ENCODE measurements around the gene GLI3.

The GLI3 gene

DNA sequence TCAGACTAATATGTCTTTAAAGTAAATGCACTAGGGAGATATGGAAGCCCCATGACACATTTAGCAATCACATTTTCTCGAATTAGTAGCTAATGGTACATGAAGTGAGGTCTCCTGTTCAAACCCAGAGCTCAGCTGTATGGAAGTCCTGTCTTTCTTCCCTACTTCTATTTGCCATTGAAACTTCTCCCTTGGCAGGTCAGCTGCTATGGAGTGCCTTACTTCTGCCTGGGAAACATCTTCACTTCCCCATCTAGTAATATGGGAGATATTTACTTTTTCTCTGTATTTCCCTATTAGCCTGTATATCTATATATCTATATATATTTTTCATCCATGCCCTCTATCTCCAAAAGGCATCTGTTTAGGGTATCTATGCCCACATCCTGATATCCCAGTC is 308.8 kb downstream of the GLI3 start:
- DNase-seq (ENCODE audit: low read depth): no peak

DNA sequence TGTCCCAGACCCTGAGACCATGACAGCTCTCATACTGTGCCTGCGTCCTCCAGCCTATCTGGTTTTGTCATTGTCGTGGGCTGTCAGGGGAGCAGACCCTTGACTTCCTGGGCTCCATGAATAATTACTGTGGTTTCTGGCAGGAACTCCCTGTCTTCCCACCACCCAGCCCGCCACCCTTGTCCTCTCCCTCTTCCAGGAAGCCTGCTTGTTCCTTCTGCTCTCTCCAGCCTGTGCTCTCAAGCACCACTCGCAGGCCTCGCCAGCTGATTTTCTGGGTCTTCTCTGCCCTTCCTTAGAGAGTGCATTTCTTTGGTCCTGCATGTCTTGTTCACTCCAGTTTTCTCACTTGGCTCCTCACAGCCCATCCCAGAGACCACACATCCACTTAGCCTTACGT is 309.6 kb downstream of the GLI3 start:
- no peak for DNase-seq (ENCODE audit: low read depth)

DNA sequence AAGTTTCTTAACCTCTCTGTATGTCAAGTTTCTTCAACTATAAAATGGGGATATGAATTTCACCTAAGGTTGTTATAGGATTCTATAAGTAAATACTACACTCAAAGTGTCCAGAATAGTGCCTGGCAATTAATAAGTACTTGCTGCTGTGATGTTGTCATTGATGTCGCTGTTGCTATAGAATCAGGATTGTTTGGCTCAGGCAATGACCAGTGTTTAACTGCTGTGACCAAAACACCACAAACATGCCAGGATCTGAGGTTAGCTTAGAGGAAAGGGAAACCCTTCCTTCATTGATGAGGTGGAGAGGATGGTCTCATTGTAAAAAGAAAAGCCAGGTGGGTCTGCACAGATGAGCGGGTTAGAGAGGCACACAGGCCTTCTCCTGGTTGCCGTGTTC is 311.1 kb downstream of the GLI3 start:
- DNase-seq (ENCODE audit: low read depth): no peak

DNA sequence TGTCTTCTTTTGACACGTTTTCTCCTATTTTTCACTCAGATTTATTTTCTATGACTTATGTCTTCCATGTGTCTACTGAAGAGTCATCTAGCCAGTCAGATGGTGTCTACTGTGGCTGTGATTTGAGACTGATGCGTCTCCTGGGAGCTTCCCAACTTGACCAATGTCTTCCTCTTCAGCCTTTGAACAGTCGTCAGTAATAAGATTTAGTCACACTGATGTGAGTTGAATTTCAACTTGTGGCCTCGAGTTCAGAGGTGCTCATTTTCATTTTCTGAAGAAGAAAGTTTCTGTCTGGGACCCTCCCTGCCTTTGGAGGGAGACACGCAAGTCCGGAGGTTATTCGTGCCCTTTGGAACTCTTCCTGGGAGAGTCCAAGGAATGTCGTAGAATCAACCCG is 312.2 kb downstream of the GLI3 start:
- DNase-seq (ENCODE audit: low read depth): no peak

DNA sequence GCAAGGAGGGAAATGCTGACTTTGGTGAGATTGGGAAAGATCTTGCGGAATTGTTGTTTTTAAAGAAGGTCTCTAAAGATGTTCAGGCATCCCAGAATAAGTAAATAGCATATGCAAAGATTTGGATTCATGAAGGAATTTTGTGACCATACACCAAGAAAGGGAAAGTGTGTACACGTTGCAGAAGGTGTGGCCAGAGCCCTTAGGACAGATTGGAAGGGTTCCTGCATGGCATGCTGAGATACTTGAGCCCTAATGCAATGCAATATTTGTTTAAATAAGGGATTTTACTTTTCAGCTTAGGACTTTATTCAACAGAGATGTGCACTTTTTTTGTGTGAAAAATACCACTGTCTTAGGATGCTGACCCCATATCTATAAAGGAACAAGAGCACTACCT is 314.6 kb downstream of the GLI3 start:
- DNase-seq (ENCODE audit: low read depth): no peak

DNA sequence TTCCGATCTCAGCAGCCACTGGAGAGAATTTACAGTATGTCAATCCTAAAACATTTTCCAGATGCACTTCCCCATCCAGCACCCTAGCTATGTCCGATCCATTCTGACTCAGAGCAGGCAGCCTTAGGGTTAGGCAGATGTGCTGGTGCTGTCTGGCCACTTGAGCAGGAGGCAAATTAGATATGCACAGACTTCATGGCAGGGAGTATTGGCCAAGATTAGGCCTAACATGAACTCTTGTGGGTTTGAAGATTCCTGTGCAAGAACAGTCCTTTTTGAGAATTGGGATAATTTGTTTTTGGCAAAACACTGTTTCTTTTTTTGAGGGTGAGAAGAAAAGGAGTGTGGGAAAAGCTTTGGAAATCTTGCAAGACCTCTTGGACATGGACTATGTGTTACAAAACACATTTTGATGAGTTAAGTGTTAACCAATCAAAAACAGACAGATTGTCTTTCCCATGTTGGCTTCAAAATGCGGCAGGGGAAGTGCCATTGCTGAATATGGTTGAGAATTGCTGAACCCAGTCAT is 315.5 kb downstream of the GLI3 start:
- peak; percentile 43 for DNase-seq (ENCODE audit: low read depth)

DNA sequence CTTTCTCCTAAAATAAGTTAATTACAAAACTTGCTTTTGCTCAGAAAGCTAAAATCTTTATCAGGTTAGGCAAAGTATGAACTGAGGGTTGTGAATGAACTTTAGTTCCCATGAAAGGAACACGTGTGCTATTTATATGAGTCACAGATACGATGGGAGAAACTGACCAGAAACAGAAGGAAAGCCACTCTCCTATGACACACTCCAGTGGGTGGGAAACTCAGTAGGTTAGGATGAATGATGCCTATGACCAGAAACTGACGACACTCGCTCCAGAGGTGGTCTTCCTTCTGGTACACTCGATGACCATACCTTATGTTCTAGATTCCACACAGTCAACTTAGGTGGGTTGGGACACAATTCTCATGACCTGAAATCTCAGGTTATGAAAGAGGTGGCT is 318.4 kb downstream of the GLI3 start:
- peak; percentile 96 for DNase-seq (ENCODE audit: low read depth)

DNA sequence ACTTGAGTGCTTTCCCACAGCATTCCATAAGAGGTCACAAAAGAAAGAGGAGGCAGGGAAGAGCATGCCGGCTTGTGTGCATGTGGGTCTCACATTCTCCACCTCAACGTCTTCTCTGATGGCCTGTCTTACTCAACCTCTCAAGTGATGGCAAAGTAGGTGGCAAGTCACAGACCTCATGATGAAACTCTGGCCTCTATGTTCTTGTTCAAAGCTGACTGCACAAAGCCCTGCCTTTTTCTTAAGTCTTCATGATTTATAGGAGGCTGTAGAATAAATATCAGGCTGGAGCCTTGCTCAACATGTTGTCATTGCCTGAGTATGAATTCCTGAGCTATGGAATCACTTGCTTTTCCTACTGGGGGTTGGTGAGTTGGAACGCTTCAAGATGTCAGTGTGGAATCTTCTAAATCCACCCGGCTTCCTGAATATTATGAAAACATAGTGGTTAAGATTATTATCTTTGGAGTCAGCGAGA is 320.5 kb downstream of the GLI3 start:
- DNase-seq (ENCODE audit: low read depth): peak; percentile 100

DNA sequence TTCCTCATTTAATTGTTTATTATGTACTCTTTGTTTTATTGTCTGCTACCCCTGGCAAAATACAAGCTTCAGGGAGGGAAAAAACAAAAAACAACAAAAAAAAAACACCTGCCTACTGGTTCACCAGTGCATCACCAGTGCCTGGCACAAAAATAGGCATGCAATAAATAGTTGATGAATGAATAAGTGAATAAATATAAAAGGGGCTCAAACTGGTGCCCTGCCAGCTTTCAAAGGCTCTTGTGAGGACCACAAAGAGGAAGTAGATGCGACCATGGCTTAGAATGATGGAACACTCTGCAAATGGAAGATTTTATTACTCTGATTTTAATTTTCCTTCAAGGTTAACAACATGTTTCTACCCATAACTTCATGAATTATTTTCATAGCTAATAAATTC is 321.1 kb downstream of the GLI3 start:
- DNase-seq (ENCODE audit: low read depth): peak; percentile 44

DNA sequence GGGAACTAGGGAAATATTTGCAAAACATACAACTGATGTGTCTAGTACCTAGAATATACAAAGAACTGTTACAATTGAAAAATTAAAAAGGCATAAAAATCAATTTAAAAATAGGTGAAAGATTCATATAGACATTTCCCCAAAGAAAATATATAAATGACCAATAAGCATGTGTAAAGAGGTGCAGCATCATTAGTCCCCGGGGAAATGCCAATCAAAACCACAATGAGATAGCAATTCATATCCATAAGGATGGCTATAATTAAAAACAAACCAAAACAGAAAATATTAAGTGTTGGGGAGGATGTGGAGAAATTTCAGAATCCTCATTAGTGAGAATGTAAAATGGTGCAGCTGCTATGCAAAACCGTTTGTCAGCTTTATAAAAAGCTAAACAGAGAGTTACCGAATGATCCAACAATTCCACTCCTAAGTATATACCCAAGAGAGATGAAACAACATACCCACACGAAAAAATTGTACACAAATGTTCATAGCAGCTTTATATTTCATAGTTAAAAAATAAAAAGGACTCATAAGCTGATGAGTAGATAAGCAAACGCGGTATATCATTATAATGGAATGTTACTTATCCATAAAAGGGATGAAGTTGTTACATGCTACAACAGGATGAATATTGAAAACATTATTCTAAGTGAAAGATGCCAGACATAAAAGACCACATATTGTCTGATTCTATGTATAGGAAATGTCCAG is 324.0 kb downstream of the GLI3 start:
- peak; percentile 72 for DNase-seq (ENCODE audit: low read depth)

DNA sequence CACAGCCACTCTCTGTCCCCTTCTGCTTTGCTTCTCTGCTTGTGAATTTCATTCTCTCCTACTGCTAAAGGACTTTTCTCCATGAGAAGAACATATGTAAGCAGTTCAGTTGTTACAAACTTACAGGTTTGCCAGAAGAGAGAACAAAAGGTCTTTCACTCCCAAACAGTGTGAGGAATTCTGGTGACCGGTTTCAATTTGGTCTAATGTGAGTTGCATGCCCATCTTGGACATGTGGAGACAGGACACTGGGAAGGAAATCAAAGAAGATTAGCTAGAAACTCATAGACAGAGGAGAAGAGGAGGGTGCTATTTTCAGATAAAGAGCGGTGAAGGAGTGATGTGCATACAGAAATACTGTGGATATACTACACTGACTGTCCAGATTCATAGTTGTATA is 324.6 kb downstream of the GLI3 start:
- no peak for DNase-seq (ENCODE audit: low read depth)

DNA sequence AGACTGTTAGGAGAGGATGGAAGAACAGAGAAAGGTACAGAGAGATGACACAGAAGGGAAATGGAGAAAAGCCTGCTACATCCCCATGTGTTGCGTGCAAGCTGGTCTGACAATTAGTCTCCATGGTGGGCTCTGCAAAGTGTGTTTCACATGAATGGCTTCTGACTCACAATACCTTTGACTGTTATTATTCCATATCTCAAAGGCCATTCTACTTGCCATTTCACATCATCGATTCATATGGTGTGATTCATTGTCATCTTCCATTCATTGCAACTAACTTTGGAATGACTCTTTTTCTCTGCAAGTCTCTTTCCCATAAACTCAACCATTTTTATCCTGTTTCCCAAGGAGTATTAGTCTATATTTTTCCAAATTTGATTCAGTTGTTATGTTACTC is 325.2 kb downstream of the GLI3 start:
- peak; percentile 98 for DNase-seq (ENCODE audit: low read depth)

Data from ELR (cell line).